CD4-positive, alpha-beta T cell treated with Interferon alpha-2 for 1 hour (primary cell): ENCODE measurements around the gene WSB1.

Source experiments
- DNase-seq, 2 donors: peaks; one replicate each; pipeline ENCODE4 v3.0.0-alpha.2; 2020 to 2022

Gene WSB1

DNA sequence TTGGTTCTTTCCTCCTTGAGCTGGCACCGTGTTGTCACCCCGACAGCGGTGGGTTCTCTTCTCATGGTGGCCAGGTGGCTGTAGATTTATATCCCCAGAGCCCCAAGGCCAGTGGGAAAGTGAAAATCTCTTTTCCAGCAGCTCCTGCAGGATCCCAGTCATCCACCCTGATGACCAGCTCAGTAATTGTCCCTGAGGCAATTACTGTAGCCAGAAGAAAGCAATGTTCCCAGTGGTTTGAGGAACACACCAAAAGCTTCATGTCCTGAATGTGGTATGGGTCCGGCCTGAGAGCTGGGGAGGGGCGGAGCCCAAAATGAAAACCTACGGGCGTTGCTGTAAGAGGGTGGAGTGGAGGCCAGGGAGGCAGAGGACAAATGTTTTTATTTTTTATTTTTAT lies 69.0 kb downstream of the WSB1 start:
- no peak for DNase-seq

DNA sequence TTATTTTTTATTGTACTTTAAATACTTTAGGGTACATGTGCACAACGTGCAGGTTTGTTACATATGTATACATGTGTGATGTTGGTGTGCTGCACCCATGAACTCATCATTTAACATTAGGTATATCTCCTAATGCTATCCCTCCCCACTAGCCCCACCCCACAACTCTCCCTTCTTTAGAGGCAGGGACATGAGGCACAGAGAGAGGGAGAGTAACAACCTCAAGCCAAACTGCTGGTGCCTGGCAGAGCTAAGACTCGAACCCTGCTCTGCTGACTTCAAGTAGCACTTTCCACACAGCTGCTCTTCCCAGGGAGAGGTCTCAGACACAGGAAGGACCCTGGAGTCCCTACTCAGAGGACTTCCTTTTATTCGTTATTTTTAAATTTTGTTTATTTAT lies 69.4 kb downstream of the WSB1 start:
- no peak for DNase-seq
